GM12872 (cell line): ENCODE results near the gene LBX2.

ENCODE experiments used
- TF ChIP-seq, protein P1 (sequence below): IDR thresholded peaks from 3 replicates; pipeline ENCODE4 v1.5.1; 2011; ENCODE audit warnings: low read depth, mild to moderate bottlenecking, low read length, moderate library complexity; ENCODE audit not compliant: insufficient read depth

LBX2 gene

DNA sequence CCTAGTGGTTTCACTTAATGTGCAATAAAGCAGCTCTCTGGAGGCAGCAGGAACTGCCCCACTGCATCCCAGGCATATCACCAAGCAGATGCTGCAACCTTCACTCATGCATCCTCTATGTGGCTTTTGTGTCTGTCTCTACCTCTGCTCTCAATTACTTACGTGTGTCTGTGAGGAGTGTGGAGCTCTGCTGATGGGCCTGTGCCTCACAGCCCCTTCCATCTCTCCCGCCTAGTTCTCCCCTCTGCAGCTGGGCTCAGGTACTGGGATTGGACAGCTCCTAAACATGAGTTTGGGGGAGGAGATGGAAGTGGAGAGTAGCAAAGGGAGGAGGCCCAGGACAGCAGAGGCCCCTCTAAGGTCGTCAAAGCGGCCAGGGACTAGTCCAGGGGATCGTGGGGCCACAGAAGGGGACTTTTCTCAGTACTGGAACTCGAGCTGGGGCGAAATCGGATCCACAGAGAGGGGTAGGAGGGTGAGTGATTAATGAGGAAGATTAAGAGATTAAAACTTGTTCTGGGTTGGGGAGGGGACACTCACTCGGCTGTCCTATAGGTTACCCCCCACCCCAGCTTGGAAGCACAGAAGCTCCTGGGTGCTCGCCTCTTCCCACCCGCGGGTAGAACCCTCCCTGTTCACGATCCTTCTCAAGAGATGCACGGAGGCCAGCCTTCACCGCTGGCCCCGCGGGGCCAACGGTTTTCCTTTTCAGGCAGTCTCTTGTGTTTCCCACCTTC, 2.1 kb upstream of the LBX2 start:
- TF ChIP-seq, protein P1, sequence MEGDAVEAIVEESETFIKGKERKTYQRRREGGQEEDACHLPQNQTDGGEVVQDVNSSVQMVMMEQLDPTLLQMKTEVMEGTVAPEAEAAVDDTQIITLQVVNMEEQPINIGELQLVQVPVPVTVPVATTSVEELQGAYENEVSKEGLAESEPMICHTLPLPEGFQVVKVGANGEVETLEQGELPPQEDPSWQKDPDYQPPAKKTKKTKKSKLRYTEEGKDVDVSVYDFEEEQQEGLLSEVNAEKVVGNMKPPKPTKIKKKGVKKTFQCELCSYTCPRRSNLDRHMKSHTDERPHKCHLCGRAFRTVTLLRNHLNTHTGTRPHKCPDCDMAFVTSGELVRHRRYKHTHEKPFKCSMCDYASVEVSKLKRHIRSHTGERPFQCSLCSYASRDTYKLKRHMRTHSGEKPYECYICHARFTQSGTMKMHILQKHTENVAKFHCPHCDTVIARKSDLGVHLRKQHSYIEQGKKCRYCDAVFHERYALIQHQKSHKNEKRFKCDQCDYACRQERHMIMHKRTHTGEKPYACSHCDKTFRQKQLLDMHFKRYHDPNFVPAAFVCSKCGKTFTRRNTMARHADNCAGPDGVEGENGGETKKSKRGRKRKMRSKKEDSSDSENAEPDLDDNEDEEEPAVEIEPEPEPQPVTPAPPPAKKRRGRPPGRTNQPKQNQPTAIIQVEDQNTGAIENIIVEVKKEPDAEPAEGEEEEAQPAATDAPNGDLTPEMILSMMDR, result no peak

DNA sequence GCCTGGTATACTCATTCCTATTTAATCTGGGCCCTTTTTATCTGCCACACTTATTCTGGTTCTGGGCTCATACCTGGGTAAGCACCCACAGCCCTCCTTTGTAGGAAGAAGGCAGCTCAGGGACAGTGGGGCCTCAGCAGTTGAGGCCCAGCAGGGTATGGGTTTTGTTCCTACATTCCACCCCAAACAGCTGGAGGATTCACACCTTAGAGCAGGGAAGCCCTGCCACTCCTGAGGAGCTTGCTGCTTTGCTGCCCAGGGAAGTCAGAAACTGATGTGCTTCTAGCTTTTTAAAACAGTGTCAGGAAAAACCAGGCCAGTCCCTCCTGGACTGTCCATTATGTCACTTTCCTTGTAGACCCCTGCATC, 1.2 kb upstream of the LBX2 start:
- TF ChIP-seq, protein P1, result no peak

DNA sequence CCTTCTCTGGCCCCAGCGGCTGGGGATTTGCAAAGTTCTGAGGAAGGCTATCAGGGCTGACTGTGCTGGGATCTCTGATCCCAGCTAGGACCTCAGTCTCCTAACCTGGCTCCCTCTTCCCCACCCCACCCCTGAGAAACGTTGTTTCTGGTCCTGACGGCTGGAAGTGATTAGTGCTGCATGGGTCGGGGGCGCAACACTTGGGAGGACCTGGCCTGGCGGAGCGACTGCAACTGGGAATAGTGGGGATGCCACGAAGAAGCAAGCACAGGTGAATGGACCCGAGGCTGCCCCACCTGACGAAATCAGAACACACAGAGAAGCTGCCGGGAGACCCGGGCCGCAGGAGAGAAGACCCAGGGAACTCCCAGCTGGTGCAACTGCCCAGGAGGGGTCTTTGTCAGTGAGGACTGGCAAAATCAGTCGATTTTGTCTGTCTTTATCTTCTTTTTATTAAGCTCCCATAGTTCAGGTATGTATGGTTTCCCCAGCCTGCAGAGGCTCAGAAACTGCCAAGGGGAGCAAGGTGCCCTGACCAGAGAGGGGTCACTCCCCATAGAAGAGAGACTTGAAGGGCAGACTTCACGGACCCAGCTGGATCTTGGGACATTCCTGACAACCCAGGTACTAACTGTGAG, 656 bp upstream of the LBX2 start:
- TF ChIP-seq, protein P1, result no peak

DNA sequence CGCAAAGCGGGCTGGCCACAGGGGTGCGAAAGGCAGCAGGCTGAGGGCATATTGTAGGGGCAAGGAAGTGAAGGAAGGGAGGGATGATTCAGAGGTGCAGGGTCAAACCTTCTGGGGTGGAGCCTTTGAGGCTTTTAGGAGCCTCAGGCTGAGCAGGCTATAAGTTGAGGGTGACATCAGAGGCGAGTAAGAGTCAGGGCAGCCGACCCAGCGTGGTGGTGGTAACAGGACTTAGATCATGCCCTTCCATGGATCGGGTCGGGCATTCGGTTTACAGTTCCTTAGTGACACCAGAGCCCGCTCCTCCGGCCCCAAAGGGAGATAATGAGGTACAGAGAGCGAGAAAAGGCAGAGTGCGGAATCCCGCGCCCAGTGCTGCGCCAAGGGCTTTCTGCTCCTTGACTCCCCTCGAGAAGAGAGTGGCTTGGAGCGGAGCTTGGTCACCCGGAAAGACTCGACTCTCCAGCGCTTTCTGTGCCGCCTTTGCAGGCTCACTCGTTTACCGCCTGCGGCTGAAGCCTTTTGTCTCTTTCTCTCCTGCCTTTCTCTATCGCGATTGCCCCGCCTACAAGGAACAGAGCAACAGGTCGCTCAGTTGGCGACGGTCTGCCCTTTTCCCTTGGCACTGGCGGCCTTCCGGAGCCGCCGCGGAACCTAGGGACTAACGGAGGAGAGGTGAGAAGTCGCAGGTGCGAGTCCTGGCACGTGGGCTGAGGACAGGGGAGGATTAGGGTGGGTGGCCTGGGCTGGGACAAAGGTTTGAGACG, 720 bp downstream of the LBX2 start:
- TF ChIP-seq, protein P1, result no peak

DNA sequence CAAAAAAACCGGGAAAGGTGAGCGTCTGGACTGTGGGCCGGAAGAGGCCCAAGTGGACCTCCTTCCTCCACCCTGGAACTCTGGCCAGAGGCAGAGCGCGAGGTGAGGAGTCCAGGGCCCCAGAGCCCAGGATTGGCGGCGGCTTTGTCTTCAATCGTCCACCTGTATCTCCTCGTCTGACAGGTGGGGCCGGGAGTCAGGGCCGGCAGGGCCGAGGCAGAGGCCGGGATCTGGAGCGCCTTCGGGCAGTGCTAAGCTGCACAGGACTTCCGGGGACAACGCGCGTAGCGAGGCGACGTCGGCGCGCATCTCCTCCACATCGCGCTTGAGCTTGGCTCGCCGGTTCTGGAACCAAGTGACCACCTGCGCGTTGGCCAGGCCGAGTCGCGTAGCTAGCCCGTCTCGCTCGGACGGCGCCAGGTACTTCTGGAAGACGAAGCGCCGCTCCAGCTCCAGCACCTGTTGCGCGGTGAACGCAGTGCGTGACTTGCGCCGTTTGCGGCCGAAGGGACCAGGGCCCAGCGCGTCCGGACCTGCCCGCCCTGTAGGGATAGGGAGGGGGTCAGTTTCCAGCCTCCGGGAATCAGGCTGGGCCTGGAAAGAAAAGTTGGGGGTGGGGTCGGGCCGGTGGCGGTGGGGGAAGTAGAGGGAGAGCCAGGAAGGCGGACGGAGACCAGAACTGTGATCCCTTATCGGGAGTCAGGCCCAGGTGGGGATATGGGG, 1.5 kb downstream of the LBX2 start:
- TF ChIP-seq, protein P1, result no peak

DNA sequence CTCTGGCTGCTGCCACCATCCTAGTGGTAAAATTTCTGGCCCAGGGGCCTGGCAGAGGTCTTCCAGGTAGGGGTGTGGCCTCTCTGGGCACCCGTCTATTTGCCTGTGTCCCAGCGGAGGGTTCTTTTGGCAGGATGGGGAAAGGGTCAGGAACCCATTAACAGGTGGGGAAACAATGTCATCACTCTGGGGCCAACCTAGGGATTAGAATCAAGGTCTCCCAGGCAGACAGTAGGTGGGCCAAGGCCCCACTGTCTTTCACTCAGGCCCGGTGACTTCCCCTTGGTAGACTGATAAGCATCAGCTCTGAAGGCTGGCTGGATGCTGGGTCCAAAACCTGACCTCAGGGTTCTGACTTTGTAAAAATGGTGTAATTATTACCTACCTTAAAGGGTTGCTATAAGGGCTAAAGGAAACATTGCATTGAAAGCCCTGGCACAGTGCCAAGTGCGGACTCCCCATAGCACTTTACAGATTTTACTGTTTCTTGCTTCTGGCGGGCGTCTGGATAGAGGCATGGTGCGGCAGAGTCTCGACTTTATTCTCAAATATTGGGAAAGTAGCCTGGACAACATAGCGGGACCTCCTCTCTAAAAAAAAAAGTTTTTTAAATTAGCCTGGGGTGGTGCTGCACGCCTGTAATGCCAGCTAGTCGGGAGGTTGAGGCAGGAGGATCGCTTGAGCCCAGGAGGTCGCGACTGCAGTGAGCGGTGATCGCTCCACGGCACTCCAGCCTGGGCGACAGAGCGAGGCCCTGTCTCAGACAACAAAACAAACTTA, 2.2 kb downstream of the LBX2 start:
- TF ChIP-seq, protein P1, result no peak
